Measurements from ENCODE around the gene CHAF1B.

CHAF1B gene

GRCh38 chr21:36428761-36429432, 43.7 kb downstream of the CHAF1B start:
- DNase-seq (ENCODE audit: low read depth in 2 of 2) = no peak

DNA sequence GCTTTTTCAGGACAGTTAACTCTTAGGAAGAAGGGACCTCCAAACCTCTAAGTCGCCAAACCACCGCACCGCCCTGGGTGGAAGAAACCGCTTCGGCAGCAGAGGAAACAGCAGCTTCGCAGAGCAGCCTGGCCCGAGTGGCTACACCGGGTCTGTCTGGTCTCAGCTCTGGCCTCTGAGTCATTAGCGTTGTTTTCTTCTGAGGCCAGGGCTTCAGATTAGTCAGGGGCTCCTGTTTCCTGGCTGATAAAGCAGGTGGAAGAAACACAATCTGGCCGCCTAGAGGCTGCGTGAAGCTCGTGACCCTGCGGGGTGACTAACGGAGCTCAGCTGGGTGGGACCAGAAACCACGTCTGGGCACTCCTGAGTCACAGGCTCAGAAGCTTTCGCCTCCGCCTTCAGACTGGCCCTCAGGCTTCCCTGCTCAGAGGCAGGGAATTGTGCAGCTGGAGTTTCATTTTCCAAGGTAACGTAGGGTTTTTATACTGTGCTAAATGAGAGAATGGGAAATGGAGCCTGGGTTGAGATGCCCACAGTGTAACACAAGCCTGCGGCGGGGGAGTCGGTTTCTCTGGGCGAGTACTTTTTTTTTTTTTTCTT, 44.9 kb downstream of the CHAF1B start:
- DNase-seq (ENCODE audit: low read depth in 2 of 2) = peak; percentile 39 to 63

GRCh38 chr21:36430841-36431240, 45.6 kb downstream of the CHAF1B start:
- no peak for DNase-seq (ENCODE audit: low read depth in 2 of 2)

DNA sequence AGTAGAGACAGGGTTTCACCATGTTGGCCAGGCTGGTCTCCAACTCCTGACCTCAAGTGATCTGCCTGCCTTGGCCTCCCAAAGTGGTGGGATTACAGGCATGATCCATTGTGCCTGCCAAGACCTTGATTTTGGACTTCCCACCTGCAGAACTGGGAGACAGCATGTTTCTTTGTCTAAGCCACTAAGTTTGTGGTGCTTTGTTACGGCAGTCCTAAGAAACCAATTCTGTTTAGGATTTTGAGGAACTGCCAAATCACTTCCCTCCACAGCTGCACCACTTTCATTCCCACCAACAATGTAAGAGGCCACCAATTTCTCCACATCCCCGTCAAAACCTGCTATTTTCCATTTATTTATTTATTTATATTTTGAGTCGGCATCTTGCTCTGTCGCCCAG, 46.1 kb downstream of the CHAF1B start:
- no peak for DNase-seq (ENCODE audit: low read depth in 2 of 2)

GRCh38 chr21:36433059-36433709, 48.0 kb downstream of the CHAF1B start:
- DNase-seq (ENCODE audit: low read depth in 2 of 2) = no peak

DNA sequence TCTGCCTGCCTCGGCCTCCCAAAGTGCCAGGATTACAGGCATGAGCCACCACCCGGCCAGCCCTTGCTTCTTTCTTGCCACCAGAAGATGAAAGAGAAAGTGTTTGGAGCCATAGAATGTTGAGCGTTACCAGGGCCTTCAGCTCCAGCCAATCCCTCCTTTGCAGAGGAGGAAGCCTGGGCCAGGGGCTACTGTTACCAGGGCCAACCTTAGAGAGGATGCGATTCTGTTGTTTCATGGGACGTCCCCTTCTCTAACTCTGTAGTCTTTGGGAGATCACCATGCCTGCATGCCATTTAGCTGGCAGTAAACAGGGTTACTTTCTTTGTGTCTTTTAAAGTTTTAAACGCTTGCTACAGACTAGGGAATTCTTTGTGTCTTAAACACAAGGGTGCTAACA, 49.0 kb downstream of the CHAF1B start:
- DNase-seq (ENCODE audit: low read depth in 2 of 2) = no peak

- DNase-seq (ENCODE audit: low read depth in 2 of 2) = no peak
These were observed 51.9 kb downstream of the CHAF1B start for GRCh38 chr21:36436829-36437744.

DNA sequence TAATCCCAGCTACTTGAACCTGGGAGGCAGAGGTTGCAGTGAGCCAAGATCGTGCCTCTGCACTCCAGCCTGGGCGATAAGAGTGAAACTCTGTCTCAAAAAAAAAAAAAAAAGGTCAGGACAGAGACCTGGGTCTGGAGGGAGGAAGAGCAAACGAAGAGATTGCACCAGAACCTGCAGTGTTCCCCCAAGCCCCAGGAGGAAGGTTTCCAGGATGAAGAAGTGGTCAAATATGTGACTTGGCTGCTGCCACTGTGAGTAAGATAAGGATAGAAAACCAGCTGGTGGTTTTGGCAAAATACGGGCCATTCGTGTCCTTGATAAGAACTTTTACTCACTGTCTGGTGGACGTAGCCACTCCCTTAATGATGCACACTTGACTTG, 52.5 kb downstream of the CHAF1B start:
- DNase-seq (ENCODE audit: low read depth in 2 of 2) = no peak

DNA sequence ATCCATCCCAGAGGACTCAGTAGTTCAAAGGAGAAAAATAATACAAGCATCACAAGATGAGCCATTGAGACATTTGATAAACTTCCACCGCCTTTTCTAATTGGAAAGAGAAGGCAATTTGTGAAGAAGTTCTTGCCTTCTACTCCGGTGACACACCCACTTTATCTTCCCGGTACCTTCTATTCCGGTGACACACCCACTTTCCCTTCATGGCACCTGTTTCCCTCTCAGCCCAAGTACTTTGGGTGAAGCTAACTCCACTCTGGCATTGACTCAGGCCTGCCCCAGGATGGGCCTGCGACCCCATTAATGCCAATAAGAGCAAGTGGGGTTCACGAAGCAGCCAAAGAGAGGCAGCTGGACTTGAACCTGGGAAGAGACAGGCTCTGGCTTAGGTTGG, 56.5 kb downstream of the CHAF1B start:
- DNase-seq (ENCODE audit: low read depth in 2 of 2) = no peak

DNA sequence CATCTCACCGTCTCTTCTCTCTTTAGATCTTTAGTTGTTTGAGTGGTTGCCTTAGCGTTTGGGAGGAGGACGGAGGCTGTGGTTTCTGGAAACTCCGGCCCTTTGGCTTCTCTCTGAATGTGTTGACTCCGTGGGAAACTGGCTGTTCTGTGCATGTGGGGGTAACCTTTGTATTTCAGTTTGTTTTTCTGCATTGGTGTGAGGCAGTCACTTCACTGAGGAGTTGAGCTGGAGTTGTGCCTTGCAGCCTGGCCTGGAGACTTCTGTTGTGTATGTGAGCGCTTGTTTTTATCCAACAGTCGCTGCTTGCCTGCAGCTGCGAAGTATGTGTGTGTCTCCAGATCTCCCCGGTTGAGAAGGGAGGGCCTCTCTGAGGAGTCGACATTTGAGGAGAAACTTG, 61.1 kb downstream of the CHAF1B start:
- DNase-seq (ENCODE audit: low read depth in 2 of 2) = no peak

DNA sequence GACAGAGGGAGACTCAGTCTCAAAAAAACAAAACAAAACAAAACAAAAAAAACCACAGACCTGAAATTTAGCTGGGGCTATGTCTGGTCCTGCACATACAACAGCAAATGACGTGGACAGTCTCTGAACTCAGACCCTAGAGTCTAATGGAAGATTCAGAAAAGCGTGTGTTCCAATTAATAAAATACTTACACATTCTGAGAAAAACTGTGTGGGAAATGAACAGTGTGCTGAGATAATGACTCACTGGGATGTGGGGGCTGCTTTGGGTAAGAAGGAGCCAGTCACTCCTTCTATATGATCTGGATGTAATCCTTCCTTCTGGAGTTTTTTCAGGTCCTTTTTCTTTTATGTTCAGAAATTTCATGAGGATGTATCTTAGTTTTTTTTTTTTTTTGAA, 65.3 kb downstream of the CHAF1B start:
- no peak for DNase-seq (ENCODE audit: low read depth in 2 of 2)

DNA sequence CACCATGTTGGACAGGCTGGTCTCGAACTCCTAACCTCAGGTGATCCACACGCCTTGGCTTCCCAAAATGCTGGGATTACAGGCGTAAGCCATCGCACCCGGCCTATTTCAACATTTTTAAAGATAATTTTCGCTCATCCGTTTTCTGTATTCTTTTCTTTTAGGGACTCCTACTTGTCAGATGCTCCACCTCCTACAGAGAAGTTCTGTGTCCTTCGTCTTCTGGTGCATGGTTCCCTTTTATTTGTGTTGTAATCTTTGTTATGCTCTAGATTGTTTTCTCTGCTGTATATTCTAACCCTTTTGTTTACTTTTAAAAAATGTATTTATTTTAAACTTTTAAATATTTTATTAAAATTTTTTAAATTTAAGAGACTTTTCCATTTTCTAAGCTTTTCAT, 66.3 kb downstream of the CHAF1B start:
- no peak for DNase-seq (ENCODE audit: low read depth in 2 of 2)

DNA sequence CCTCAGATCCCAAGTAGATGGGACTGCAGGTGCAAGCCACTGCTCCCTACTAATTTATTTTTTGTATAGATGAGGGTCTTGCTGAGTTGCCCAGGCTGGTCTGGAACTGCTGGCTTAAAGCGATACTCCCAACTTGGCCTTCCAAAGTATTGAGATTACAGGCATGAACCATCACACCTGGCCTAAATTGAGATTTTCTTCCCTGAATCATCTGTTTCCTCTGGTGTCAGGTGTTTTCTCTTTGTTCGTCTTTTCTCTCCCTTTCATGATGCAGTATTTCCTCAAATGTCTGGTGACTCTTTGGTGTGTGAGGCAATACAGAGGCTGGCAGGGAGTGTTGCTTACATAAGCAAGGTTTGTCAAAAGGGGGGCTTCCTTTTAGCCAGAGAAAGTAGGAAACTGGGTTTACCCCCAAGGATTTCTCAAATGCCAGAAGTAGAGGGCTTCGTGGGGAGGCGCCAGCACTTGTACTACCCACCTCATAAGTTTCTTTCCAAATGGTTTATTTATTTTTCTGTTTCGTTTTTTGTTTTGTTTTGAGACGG, 67.2 kb downstream of the CHAF1B start:
- DNase-seq (ENCODE audit: low read depth in 2 of 2) = no peak

DNA sequence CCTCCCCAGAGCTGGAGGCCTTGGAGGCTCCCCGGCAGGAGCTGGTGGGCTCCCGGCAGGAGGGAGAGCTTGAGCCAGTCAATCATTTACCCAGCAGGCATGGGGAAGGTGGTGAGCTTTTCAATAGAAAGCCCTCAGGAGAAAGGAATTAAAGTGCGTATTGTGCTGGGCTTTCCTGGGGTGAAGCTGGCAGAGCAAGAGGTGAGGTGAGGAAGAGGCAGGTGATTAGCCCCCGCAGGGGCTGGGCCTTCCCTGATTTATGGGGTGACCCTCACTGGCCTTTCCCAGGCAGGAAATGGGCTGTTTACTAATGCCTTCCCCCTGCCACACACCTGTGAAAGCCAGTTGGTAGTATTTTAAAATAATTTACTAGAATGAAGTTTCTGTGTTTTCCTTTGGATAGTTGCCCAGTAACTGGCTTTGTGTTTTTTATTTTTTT, 68.9 kb downstream of the CHAF1B start:
- DNase-seq (ENCODE audit: low read depth in 2 of 2) = no peak

- DNase-seq (ENCODE audit: low read depth in 2 of 2) = no peak
These were observed 69.5 kb downstream of the CHAF1B start for GRCh38 chr21:36454706-36455105.

DNA sequence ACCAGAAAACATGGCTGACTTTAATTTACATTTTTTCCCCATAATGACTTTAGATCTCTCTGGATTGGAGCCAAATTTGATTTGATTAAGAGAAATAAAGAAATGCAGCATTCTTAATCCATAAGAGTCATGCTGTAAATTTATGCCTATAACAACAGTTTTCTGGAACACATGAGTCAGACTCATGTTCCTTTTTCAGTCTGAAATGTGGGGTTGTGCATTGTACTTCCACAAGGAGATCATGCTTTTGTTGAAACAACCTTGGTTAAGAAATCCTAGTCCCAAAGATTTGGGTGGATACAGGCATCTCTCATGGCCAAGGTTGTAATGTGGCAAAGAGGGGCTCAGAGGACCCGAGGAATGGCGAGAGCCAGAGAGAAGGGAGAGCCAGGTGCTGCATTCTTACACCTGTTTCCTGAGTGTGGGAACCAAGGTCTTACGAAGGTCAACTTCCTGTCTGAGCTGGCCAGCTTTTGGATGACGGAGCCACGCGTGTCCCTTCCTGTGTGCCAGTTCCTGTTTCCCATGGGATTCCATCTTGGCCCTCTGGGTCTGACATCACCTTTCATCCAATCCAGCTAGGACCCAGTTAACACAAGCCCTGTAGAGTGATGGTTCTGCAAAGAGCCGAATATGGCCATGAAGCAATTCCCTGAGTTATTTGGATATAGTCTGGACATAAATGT, 71.7 kb downstream of the CHAF1B start:
- no peak for DNase-seq (ENCODE audit: low read depth in 2 of 2)

DNA sequence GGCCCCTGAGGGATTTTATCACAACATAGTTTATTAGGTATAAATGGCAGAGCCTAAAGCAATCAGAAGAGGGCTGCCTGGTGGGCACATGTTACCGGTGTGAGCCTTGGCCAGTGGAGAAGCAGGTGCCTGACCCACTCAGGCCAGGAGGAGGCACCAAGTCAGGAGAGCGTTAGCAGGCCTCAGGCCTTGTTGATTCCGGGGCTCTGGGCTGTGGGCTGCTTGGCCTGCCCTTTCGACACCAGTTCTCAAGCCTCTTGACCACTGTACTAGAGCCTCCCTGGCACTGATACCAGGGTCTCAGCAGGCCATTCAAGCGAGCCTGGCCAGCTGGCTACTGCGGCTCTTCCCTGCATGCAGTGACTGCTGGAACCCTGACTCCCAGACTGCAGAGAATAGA, 73.9 kb downstream of the CHAF1B start:
- no peak for DNase-seq (ENCODE audit: low read depth in 2 of 2)

DNA sequence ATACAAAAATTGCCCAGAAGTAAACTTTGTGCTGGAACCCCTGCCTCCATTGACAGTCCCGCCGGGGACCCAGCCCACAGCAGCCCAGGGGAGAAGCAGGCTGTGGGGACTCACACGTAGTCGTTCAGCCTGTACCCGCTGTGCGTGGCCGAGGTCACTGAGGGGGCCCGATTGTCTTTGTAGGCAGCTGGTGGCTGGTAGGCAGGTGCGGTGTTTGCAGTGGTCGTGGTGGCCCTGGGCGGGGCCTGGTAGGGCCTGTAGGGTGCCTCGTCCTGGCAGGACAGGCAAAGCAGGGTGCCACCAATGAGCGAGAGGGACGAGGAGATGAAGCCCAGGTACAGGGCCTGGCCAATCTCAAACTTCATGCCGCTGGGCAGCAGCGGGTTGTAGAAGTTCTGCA, 75.7 kb downstream of the CHAF1B start:
- no peak for DNase-seq (ENCODE audit: low read depth in 2 of 2)

GRCh38 chr21:36461277-36461917, 76.2 kb downstream of the CHAF1B start:
- DNase-seq (ENCODE audit: low read depth in 2 of 2) = no peak

DNA sequence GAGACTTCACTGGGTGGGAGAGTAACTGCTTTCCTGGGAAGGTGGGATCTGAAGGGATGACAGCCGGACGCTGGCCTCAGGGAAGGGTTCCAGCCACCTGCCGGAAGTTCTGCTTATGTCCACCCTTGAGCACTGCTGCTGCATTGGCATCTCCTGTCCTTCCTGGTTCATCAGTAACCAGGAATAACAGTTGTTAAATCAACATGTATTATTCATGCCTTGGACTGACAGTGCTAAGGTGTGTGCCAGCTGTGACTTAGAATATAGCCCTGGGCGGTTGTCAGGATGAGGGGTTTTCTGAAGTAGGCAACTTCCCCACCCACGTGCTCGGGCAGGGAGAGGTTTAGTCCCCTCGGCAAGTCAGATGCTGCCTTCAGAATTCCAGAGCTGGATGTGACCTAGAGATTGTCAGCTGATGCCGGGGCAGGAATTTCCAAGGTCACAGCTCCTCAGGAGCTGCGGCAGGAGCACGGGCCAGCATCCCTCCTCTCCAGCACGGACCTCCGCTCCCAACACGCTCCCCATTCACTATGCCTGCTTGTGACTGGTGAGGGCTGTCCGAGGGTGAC, 76.8 kb downstream of the CHAF1B start:
- no peak for DNase-seq (ENCODE audit: low read depth in 2 of 2)

DNA sequence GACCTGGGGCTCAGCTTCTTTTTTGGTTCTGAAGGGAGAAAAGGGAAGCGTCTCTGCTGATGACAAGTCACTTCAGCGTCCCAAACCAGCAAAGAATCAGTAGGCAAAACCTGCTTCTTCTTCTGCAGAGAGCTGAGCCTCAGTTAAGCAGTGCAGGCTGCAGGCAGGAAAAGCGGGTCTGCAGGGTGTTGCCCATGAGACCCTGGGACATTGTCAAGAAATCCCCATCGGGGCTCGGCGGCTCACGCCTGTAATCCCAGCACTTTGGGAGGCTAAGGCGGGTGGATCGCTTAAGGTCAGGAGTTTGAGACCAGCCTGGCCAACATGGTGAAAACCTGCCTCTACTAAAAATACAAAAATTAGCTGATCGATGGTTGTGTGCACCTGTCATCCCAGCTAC, 78.0 kb downstream of the CHAF1B start:
- DNase-seq (ENCODE audit: low read depth in 2 of 2) = no peak

Data from activated CD4-positive, alpha-beta T cell treated with anti-CD3 and anti-CD28 coated beads for 24 hours (primary cell).